ENCODE data around the gene WDR33.

DNA sequence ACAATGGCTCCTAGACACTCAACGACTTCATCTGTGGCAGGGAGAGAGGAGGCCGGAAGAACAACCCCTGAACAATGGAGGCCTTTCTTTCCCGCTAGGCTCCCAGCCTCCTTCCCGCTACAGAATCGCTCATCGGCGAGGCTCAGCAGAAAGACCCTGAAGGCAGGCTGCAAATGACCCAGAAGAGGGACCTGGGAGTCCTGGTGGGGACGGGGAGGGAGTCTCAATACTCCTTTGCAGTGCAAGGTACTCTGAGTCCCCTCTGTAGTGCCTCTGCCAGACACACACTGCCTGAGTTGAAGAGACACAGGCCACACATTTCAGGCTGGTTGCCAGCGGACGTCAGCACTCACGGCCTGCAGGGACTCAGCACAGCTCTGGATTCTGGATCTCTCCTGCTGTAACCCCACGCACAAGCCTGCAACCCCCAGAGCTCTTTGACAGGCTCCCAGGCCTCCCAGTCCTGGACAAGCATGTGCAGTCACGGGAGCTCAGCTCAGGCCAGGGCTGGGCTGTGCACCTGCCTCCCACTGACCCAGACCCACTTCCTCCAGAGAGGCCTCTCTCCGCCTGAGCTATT lies 158.9 kb downstream of the WDR33 start:
- TF ChIP-seq FOXA1 (IDR thresholded peaks at IDR 0.05) (no peak), FOXK2 (IDR thresholded peaks at IDR 0.05) (no peak), ELF4 (IDR thresholded peaks at IDR 0.05) (no peak), BHLHE40 (IDR thresholded peaks at IDR 0.05; ENCODE audit: borderline replicate concordance) (no peak), LEF1 (IDR thresholded peaks at IDR 0.05; ENCODE audit: borderline replicate concordance) (no peak), NFRKB (IDR thresholded peaks at IDR 0.05) (no peak), CTBP1 (IDR thresholded peaks at IDR 0.05; ENCODE audit: borderline replicate concordance) (no peak), HDGF (IDR thresholded peaks at IDR 0.05; ENCODE audit: borderline replicate concordance) (no peak), FOXM1 (IDR thresholded peaks at IDR 0.05; ENCODE audit: borderline replicate concordance) (no peak), ZNF384 (IDR thresholded peaks at IDR 0.05) (no peak), PKNOX1 (IDR thresholded peaks at IDR 0.05) (no peak), TARDBP (IDR thresholded peaks at IDR 0.05) (no peak)
